K562 (cell line): ENCODE data around the gene NEDD4L.

ENCODE experiments used
- EZH2 ChIP-seq: IDR thresholded peaks from 2 replicates; pipeline ENCODE4 v1.6.1; 2012; ENCODE audit warnings: low read depth, mild to moderate bottlenecking, inconsistent platforms, low read length, borderline replicate concordance
- L3MBTL2 ChIP-seq: fragments of 450-650 bp; IDR thresholded peaks from 2 replicates; pipeline ENCODE4 v1.6.1; 2016; ENCODE audit warnings: mild to moderate bottlenecking, moderate library complexity
- POLR2A ChIP-seq: fragments of 450-650 bp; conservative IDR thresholded peaks from 2 replicates; pipeline ENCODE4 v1.6.1; 2016
- POLR2AphosphoS5 ChIP-seq: IDR thresholded peaks from 2 replicates; pipeline ENCODE4 v1.6.1; 2011; ENCODE audit warnings: mild to moderate bottlenecking, low read depth, low read length, moderate library complexity; ENCODE audit not compliant: control insufficient read depth, insufficient read depth
- POLR3A ChIP-seq: IDR thresholded peaks from 2 replicates; pipeline ENCODE4 v1.6.1; 2011; ENCODE audit warnings: borderline replicate concordance, mild to moderate bottlenecking, moderate library complexity; ENCODE audit not compliant: insufficient read length, insufficient read depth; ENCODE audit errors: extremely low read depth
- SAP30 ChIP-seq: fragments of 200-600 bp; sonication (generic); IDR thresholded peaks from 2 replicates; pipeline ENCODE4 v1.6.1; 2012; ENCODE audit warnings: borderline replicate concordance, low read depth, mild to moderate bottlenecking, moderate library complexity, low read length, control low read depth, inconsistent platforms; ENCODE audit not compliant: insufficient read depth, poor library complexity, severe bottlenecking
- TARDBP ChIP-seq: fragments of 450-650 bp; IDR thresholded peaks from 2 replicates; pipeline ENCODE4 v1.6.1; 2016
- ZKSCAN1 ChIP-seq: fragments of 150-350 bp; IDR thresholded peaks from 2 replicates; pipeline ENCODE4 v1.6.1; 2016; ENCODE audit warnings: low read depth, low read length
- ZNF140 ChIP-seq: fragments of 250-450 bp; sonication (Bioruptor Pico); IDR thresholded peaks from 2 replicates; pipeline ENCODE4 v1.8.0; 2021; ENCODE audit warnings: moderate library complexity, mild to moderate bottlenecking, inconsistent platforms
- ZNF274 ChIP-seq: IDR thresholded peaks from 2 replicates; pipeline ENCODE4 v1.6.1; 2011; ENCODE audit warnings: low read depth, mild to moderate bottlenecking, low read length, moderate library complexity, borderline replicate concordance
- ZNF384 ChIP-seq: IDR thresholded peaks from 2 replicates; pipeline ENCODE4 v1.6.1; 2012; ENCODE audit warnings: low read depth, low read length, improper control_type of control experiment
- TF ChIP-seq, protein P1 (sequence below): fragments of 450-650 bp; IDR thresholded peaks from 2 replicates; pipeline ENCODE4 v1.6.1; 2016; ENCODE audit warnings: low read depth
- TF ChIP-seq, protein P2 (sequence below), 3 experiments: IDR thresholded peaks in 2 of 3; conservative IDR thresholded peaks in 1 of 3; 2 replicates each; pipeline ENCODE4 v1.5.1; 2011 to 2012; ENCODE audit warnings: low read length in 3 of 3, mild to moderate bottlenecking in 3 of 3, control low read depth in 2 of 3, improper control_type of control experiment in 1 of 3, inconsistent platforms in 1 of 3, low read depth in 1 of 3, mixed read lengths in 1 of 3, moderate library complexity in 1 of 3; ENCODE audit not compliant: insufficient read depth in 2 of 3

- TF ChIP-seq ZKSCAN1 (no peak), TARDBP (no peak), POLR3A (no peak), ZNF274 (no peak), POLR2A (no peak), ZNF384 (no peak), POLR2AphosphoS5 (no peak), EZH2 (no peak), L3MBTL2 (no peak), ZNF140 (CRISPR knock-in tag) (no peak), SAP30 (no peak)
- TF ChIP-seq, protein P1, sequence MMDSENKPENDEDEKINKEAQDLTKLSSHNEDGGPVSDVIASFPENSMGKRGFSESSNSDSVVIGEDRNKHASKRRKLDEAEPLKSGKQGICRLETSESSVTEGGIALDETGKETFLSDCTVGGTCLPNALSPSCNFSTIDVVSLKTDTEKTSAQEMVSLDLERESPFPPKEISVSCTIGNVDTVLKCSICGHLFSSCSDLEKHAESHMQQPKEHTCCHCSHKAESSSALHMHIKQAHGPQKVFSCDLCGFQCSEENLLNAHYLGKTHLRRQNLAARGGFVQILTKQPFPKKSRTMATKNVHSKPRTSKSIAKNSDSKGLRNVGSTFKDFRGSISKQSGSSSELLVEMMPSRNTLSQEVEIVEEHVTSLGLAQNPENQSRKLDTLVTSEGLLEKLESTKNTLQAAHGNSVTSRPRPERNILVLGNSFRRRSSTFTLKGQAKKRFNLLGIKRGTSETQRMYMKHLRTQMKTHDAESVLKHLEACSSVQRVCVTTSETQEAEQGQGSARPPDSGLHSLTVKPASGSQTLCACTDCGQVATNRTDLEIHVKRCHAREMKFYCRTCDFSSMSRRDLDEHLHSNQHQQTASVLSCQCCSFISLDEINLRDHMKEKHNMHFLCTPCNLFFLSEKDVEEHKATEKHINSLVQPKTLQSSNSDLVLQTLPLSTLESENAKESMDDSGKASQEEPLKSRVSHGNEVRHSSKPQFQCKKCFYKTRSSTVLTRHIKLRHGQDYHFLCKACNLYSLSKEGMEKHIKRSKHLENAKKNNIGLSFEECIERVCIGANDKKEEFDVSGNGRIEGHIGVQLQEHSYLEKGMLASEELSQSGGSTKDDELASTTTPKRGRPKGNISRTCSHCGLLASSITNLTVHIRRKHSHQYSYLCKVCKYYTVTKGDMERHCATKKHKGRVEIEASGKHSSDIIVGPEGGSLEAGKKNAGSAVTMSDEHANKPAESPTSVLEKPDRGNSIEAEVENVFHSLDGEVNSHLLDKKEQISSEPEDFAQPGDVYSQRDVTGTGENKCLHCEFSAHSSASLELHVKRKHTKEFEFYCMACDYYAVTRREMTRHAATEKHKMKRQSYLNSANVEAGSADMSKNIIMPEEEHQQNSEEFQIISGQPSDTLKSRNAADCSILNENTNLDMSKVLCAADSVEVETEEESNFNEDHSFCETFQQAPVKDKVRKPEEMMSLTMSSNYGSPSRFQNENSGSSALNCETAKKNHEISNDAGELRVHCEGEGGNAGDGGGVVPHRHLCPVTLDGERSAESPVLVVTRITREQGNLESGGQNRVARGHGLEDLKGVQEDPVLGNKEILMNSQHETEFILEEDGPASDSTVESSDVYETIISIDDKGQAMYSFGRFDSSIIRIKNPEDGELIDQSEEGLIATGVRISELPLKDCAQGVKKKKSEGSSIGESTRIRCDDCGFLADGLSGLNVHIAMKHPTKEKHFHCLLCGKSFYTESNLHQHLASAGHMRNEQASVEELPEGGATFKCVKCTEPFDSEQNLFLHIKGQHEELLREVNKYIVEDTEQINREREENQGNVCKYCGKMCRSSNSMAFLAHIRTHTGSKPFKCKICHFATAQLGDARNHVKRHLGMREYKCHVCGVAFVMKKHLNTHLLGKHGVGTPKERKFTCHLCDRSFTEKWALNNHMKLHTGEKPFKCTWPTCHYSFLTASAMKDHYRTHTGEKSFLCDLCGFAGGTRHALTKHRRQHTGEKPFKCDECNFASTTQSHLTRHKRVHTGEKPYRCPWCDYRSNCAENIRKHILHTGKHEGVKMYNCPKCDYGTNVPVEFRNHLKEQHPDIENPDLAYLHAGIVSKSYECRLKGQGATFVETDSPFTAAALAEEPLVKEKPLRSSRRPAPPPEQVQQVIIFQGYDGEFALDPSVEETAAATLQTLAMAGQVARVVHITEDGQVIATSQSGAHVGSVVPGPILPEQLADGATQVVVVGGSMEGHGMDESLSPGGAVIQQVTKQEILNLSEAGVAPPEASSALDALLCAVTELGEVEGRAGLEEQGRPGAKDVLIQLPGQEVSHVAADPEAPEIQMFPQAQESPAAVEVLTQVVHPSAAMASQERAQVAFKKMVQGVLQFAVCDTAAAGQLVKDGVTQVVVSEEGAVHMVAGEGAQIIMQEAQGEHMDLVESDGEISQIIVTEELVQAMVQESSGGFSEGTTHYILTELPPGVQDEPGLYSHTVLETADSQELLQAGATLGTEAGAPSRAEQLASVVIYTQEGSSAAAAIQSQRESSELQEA = no peak
- TF ChIP-seq, protein P2, sequence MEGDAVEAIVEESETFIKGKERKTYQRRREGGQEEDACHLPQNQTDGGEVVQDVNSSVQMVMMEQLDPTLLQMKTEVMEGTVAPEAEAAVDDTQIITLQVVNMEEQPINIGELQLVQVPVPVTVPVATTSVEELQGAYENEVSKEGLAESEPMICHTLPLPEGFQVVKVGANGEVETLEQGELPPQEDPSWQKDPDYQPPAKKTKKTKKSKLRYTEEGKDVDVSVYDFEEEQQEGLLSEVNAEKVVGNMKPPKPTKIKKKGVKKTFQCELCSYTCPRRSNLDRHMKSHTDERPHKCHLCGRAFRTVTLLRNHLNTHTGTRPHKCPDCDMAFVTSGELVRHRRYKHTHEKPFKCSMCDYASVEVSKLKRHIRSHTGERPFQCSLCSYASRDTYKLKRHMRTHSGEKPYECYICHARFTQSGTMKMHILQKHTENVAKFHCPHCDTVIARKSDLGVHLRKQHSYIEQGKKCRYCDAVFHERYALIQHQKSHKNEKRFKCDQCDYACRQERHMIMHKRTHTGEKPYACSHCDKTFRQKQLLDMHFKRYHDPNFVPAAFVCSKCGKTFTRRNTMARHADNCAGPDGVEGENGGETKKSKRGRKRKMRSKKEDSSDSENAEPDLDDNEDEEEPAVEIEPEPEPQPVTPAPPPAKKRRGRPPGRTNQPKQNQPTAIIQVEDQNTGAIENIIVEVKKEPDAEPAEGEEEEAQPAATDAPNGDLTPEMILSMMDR (IDR thresholded peaks at IDR 0.05 in 2 of 3, conservative IDR thresholded peaks at IDR 0.05 in 1 of 3; ENCODE audit: insufficient read depth in 2 of 3, low read depth in 1 of 3, low read length in 3 of 3) = no peak
Measured at GRCh38 chr18:58438958-58439300, 394.9 kb downstream of the NEDD4L start.
